Measurements from ENCODE around the gene GOLGA1.

DNA sequence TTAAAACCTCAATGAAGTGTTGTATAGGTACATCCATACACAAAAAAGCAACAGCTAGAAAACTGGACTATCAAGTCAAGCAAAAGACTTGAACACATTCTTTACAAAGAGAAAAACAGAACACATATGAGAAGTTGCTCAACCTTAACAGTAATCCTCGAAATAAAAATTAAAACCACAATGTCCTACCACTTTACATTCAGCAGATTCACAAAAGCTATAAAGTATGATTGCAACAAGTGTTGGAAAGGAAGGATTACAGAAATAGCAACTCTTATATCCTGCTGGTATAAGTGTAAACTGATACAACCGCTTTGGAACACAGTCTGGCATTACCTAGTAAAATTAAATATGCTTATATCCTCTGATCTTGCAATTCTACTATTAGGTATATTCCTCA lies 28.5 kb upstream of the GOLGA1 start:
- TF ChIP-seq CTCF (optimal IDR thresholded peaks at IDR 0.05 in 1 of 3, IDR thresholded peaks at IDR 0.05 in 1 of 3, conservative IDR thresholded peaks at IDR 0.05 in 1 of 3; ENCODE audit: extremely low read depth in 1 of 3, insufficient read depth in 2 of 3, low read length in 3 of 3) (no peak), EZH2 (IDR thresholded peaks at IDR 0.05; ENCODE audit: low read length) (no peak)
